Measurements from ENCODE around the gene GSTK1. TPM values are rescaled to one million over a fixed set of nuclear protein-coding genes. Genes with fewer than 3 reads are reported as not detected.
A peak's percentile ranks its signal among the peaks of the same experiment; 100 is the strongest.
"Not testable (repeated sequence)": the region's sequence is repeated elsewhere in the genome, so short reads cannot be mapped to it uniquely, and the experiment has no call there.

Gene GSTK1
- total RNA-seq, 1 experiment from 2014 or later, result 3.2 TPM

DNA sequence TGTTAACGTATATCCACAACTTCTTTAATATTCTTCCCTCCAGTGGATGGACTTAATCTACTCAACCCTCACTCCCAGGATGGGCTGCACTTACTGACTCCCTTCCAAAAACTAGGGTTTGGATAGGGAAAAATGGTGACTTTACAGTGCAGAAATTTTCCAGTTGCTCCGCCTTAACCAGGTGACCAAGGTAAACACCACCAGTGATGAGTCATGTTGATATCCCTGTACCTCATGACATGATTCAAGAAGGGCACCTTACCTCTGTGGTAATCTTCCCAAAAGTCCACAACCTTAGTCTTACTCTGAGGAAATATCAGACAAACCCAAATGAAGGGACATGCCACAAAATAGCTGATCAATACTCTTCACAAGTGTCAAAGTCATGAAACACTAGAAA, 3.5 kb upstream of the GSTK1 start:
- in situ Hi-C loops (cut with HindIII; ENCODE audit: low sequenced_read_pairs), result no loop called here
- DNase-seq (ENCODE audit: low spot score), result no peak

DNA sequence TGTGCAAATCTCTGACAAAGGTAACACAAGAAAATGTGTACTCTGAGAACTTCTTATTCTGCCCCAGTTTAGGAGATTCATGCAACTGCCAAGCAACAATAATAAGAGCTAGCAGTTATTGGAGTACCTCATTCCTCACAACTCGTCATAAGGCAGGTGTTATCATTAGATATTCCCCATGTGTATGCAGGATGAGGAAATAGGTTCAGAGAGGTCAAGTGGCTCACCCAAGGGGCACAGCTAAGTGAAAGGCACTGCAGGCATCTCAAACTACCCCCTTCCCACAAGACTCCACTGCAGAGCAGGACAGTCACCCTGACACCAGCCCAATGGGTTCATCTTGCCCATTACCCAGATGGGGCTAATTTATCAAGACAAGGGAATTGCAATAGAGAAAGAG, 1.3 kb upstream of the GSTK1 start:
- no peak for DNase-seq (ENCODE audit: low spot score)
- in situ Hi-C loops (cut with HindIII; ENCODE audit: low sequenced_read_pairs), result no loop called here

DNA sequence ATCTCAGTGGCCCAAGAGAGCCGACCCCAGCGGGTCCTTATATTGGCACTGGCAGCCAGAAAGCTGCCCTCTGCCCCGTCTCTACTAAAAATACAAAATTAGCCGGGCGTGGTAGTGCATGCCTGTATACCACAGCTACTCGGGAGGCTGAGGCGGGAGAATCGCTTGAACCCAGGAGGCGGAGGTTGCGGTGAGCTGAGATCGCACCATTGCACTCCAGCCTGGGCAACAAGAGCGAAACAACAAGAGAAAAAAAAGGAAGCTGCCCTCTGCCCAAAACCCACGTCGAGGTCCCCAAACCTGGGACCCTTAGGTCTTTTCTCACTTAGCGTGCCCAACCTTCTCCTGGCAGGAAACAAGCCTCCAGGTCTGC, 941 bp downstream of the GSTK1 start:
- in situ Hi-C loops (cut with HindIII; ENCODE audit: low sequenced_read_pairs); DNase-seq (ENCODE audit: low spot score): not testable (repeated sequence)

DNA sequence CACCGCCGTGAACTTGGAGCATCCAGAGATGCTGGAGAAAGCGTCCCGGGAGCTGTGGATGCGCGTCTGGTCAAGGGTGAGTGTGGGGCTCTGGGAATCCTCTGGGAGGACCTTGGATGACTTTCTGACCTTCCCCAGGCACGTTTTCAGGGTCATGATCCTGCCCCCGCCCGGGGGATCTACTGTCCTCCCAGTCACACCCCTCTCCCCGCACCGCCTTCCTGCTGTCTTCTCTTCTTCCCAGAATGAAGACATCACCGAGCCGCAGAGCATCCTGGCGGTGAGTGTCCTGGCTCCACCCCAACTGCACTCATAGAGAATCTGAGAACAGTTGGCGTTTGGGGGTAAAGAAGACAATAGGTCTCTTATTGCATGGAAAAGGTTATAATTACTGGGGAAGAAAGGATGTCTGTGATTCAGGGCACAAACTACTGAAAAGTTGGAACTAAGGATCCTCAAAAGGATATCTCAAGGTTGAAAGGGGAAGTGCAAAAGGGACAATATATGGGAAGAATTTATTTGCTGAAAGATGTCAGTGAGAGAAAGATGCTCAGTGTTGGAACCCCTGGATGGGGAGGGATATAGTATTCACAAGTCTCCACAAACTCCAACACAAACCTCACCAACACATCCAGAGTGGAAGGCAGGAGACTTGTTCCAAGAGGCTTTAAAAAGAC, 1.9 kb downstream of the GSTK1 start:
- in situ Hi-C loops (cut with HindIII; ENCODE audit: low sequenced_read_pairs), result no loop called here

DNA sequence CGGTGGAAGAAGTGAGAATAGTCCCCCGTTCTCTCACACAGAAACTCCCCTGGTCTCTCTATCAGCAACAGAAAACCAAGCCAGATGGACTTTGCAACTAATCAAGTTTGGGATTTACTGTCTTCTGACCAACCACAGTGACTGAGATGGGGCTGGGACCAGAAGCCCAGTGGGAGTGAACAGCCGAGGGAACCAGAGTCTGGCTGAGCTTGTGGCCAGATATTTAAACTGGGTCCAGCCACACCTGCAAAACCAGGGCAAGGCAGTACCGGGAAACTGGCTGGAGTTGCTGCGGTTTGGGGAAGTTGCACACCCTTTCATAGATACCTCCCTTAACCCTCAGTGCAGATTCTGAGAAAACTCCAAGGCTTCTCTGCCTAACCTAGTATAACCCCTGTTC, 6.0 kb downstream of the GSTK1 start:
- no peak for DNase-seq (ENCODE audit: low spot score)
- in situ Hi-C loops (cut with HindIII; ENCODE audit: low sequenced_read_pairs), result no loop called here

More for the DNA sequence above, 1.9 kb downstream of the GSTK1 start:
- DNase-seq (ENCODE audit: low spot score), result peak; percentile 52

DNA sequence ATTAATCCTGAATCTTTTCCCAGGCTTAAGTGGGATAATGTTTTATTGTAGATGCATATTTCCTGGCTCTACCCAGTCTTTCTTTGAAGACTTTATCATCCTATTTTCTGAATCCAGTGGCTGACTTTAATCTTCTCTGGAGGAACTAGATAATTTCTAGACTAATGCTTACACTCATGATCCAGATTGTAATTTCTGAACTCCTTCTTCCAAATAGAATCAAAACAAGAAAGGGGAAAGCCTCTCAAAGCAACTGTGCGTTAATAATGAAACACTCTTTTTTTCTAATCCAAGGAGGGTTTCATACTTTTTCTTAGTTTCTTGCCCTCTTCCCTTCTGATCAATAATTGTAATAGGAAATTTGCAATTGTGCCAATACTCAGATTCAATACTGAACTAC, 8.0 kb downstream of the GSTK1 start:
- in situ Hi-C loops (cut with HindIII; ENCODE audit: low sequenced_read_pairs), result no loop called here
- no peak for DNase-seq (ENCODE audit: low spot score)

DNA sequence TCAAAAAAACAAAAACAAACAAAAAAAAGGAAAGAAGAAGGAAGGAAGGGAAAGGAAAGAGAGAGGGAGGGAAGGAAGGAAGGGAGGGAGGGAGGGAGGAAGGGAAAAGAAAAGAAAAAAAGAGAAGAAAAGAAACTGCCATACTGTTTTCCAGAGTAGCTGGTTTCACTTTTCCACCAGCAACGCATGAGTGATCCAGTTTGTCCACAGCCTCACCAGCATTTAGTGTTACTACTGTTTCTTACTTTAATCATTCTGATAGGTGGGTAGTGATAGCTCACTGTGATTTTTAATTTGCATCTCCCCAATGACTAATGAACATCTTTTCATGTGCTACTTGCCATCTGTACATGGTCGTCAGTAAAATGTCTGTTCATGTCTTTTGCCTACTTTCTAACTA, 9.6 kb downstream of the GSTK1 start:
- DNase-seq (ENCODE audit: low spot score), result no peak
- in situ Hi-C loops (cut with HindIII; ENCODE audit: low sequenced_read_pairs), result no loop called here

DNA sequence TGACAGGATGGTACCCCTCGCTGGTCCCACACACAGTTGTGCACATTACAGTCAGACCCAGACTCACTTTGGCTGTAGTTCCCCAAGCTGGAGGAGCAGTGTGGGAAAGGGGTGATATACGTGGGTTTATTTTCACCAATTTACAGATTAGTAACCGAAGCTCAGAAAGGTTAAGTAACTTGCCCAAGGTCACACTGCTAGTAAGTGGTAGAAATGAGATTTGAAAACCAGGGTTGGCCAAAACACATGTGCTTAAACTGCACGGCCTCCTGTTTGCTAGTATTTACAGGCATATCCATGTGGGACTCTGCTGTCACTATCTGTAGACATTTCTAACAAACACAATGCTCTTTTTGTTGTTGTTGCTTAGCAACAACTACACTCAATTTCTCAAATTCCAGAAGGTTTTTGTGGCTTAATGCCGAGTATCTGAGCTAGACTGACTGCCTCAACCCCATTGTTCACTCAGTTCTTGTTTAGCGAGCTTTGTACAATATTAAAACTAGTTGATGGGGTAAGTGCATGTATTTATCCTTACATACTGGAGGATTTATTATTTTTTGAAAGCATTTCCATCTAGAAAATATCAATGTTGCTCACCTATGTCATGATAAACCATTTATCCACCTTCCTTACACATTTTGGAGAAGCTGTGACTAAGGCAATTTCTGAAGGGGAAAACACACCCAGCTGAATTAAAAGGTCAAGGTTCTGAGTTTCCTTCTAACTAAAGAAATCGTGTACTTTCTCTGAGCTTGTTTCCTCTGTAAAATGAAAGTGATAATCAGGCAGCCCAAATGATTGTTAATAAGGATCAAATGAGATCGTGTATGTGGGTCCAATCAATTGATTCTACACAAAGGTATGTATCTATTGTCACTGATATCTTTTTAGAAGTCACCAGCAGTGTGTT, 16.2 kb downstream of the GSTK1 start:
- no peak for DNase-seq (ENCODE audit: low spot score)
- in situ Hi-C loops (cut with HindIII; ENCODE audit: low sequenced_read_pairs), result no loop called here

DNA sequence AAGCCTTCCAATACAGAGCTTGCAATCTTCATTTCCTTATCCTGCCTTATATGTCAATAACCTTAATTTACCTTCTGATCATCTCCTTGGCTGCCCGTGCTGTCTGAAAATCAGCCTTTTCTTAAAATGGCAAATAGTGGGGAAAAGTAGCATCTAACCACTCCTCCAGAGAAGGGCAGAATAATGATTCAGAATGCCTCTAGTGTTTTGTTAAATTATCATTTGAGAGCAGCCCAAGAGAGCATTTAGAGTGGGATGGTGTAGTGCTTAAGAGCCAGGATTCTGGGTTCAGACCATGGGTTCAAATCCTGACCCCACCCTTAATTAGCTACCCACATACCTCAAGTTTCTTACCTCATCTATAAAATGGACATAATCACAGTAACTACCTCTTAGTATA, 16.9 kb downstream of the GSTK1 start:
- in situ Hi-C loops (cut with HindIII; ENCODE audit: low sequenced_read_pairs), result no loop called here
- DNase-seq (ENCODE audit: low spot score), result no peak

DNA sequence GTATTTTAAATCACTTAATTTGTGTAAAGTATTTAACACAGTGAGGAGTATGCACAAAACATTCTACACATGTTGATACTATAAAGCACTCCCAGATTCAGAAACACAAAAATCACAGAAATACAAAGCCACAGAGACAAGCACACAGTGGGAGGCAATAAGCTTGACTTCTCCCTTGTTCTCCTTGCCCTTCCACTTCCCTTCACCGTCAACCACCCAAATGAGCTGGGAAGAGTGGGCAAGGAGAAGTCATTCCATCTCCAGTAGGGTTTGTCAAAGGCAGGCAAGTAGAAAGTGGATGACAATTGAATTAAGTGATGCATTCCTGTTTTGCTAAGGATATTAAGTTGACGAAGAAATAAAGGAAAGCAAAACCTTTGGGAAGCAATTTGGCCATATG, 17.3 kb downstream of the GSTK1 start:
- in situ Hi-C loops (cut with HindIII; ENCODE audit: low sequenced_read_pairs), result no loop called here
- DNase-seq (ENCODE audit: low spot score), result no peak

DNA sequence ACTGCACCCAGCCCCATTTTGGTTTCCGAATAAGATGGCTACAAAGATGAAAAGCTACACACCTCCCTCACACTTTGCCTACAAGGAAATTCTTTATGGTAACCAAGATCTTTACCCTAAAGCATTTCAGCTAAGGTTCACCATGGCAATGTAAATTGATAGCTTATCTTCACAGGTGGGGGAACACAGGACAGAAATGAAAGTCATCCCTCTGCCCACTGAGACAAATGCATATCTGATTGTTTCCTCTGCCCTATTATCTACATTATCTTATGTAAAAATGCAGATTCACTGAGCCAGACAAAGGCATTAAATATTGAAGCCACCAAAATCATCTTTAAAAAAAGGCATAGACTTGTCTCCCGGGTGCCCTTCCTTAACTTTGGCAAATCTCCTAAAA, 18.3 kb downstream of the GSTK1 start:
- DNase-seq (ENCODE audit: low spot score), result no peak
- in situ Hi-C loops (cut with HindIII; ENCODE audit: low sequenced_read_pairs), result no loop called here

DNA sequence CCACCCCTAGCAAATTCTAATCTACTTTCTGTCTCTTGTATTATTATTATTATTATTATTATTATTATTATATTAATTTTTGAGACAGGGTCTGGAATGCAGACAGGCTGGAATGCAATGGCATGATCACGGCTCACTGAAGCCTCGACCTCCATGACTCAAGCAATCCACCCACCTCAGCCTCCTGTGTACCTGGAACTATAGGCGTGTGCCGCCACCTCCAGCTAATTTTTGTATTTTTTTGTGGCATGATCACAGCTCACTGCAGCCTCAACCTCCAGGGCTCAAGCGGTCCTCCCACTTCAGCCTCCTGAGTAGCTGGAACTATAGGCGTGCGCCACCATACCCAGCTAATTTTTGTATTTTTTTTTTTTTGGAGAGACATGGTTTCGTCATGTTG, 18.9 kb downstream of the GSTK1 start:
- in situ Hi-C loops (cut with HindIII; ENCODE audit: low sequenced_read_pairs), result no loop called here

DNA sequence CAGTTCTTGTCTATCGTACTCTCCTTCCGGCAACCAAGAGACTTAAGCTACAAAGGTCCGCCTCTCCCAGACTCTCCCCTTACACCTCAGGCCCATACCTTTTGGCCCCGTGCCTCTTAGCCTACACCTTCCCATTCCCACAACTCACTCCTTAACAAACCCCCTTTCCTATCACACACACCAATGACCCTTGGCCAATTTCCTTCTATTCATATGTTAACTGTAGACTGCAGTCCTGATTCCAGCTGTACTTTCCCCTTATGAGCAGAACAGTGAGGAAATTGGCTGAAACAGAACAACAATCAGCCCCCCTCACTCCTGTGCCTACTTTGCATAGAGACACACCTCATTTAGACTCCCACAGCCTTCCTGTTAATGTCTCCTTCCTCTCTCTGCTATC, 20.1 kb downstream of the GSTK1 start:
- no peak for DNase-seq (ENCODE audit: low spot score)
- in situ Hi-C loops (cut with HindIII; ENCODE audit: low sequenced_read_pairs), result no loop called here

More for the DNA sequence above, 18.9 kb downstream of the GSTK1 start:
- DNase-seq (ENCODE audit: low spot score), result no peak

DNA sequence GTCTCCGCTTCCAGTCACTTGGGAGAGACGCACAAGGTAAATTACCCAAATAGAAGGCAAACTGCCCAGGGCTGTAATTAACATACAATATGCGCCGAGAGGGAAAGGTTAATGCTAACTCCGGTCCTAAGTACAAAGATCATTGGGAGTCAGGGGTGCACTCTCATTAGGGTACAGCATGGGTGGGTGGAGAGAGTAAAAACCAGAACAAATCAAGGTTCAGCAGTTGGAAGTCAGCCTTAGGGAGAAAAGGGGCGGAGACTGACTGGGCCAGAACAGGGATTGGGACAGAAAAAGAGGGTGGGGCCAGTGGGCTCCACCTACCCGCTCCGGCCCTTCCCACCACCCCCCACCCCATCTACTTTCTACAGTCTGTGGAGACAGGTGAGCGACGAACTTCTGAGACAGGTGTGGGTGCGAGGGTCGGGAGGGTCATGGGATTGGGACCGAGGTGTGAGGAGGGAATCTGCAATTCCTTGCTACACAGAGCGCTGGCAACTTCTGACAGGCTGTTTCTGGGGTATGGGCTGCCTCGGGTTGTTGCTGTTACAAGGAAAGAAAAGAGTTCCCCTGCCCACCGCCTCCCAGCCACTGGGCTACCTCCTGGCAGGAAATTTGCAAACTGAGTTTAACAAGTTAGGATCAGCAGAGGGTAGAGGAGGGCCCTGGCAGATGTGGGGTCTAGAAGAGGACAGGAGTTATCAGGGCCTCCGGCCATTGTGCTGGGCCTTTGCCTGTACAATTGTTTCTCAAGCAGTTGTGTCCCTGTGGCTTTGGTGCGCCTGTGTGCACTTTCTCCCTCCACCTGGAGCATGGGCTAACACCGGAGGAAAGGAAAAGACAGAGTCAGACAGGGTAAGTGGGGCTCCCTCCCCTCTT, 21.6 kb downstream of the GSTK1 start, which contains the start of gene TMEM139:
Gene TMEM139 (plus strand): TSS at position 368 of the 879 bp plus-strand sequence. CDS start 1,000 bp downstream, outside the sequence.
- in situ Hi-C loops (cut with HindIII; ENCODE audit: low sequenced_read_pairs), result no loop called here
- DNase-seq (ENCODE audit: low spot score), result no peak

DNA sequence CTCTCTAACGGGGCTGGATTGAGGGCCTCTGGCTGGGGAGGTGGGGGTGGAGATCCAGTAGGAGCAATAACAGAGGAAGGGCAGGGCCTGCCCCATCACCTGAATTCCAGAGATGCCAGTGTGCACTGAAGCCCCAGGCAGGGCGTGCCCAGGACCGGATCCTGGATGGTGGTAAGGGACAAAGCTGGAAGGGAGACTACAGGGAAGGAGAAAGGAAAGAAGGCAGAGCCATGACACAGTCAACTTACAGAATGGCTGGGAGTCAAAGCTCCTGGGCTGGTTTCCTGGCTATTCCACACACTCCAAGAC, 22.2 kb downstream of the GSTK1 start:
- DNase-seq (ENCODE audit: low spot score), result no peak
- in situ Hi-C loops (cut with HindIII; ENCODE audit: low sequenced_read_pairs), result no loop called here

DNA sequence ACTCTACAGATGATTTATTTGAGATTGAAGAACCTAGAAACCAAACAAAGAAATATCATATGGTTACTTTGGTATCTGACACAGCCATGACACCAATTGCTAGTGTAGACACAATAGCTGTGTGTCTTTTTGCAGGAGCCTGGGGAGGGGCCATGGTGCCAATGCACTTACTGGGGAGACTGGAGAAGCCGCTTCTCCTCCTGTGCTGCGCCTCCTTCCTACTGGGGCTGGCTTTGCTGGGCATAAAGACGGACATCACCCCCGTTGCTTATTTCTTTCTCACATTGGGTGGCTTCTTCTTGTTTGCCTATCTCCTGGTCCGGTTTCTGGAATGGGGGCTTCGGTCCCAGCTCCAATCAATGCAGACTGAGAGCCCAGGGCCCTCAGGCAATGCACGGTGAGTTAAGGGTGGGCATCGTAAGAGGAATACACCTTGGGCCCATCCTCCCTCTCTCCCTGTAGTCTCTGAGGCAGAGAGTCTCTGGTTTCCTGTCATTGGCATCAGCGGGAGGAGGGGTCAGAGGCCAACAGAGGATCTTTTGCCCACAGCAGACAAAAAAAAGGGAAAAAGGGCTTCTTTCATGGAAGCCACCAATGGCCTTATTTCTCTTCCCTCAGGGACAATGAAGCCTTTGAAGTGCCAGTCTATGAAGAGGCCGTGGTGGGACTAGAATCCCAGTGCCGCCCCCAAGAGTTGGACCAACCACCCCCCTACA, 22.7 kb downstream of the GSTK1 start:
- no peak for DNase-seq (ENCODE audit: low spot score)
- in situ Hi-C loops (cut with HindIII; ENCODE audit: low sequenced_read_pairs), result no loop called here

DNA sequence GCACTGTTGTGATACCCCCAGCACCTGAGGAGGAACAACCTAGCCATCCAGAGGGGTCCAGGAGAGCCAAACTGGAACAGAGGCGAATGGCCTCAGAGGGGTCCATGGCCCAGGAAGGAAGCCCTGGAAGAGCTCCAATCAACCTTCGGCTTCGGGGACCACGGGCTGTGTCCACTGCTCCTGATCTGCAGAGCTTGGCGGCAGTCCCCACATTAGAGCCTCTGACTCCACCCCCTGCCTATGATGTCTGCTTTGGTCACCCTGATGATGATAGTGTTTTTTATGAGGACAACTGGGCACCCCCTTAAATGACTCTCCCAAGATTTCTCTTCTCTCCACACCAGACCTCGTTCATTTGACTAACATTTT, 23.3 kb downstream of the GSTK1 start:
- DNase-seq (ENCODE audit: low spot score), result no peak
- in situ Hi-C loops (cut with HindIII; ENCODE audit: low sequenced_read_pairs), result no loop called here

DNA sequence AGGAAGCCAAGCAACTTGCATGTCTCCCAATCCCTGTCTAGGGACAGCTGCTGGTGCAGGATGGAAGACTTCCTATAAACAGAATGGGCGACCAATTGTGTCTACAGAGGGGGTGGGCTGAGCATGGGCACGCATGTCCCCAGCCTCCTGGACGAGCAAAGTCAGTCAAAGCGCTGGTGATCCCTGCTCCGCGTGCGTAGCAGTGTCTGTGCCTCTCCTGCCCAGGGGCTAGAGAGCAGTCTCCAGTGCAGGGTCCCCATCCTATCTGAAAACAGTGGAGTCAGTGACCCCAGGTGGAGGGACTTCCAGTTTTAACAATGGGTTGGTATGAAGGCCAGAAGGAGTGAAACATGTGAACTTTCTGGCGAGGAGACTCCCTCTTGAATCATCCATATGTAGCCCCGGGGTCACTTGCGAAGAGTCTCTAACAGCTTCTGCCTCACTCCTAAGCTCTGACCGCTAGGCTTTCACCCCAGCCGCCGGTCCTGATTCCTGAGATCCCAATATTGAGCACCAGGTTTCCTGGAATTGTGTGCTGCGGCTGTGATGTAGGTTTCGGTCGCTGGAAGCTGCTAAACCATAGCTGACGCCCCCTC, 24.2 kb downstream of the GSTK1 start:
- in situ Hi-C loops (cut with HindIII; ENCODE audit: low sequenced_read_pairs), result no loop called here
- no peak for DNase-seq (ENCODE audit: low spot score)
